H9 (cell line): ENCODE results near the gene KIF22. TPM values are rescaled to one million over a fixed set of nuclear protein-coding genes. Genes with fewer than 3 reads are reported as not detected.

Source experiments
- DNase-seq: peaks from one replicate; pipeline ENCODE4 v3.0.0-alpha.2; 2017
- H2AFZ ChIP-seq: one replicate; pipeline ENCODE4 v1.6.1; 2013; ENCODE audit warnings: mild to moderate bottlenecking, low read length, control low read depth, moderate library complexity
- H2AK5ac ChIP-seq: 2 replicates; pipeline ENCODE4 v1.6.1; 2013; ENCODE audit warnings: low read length, control low read depth, mixed read lengths; ENCODE audit not compliant: insufficient read length
- H2BK120ac ChIP-seq: one replicate; pipeline ENCODE4 v1.6.1; 2013; ENCODE audit warnings: low read depth, mild to moderate bottlenecking, low read length, control low read depth, inconsistent platforms; ENCODE audit not compliant: poor library complexity, severe bottlenecking
- H2BK12ac ChIP-seq: 2 replicates; pipeline ENCODE4 v1.6.1; 2013; ENCODE audit warnings: low read length, control low read depth, mixed read lengths, low read depth; ENCODE audit not compliant: insufficient read length
- H2BK15ac ChIP-seq: 2 replicates; pipeline ENCODE4 v1.6.1; 2013; ENCODE audit warnings: low read depth, low read length, control low read depth
- H2BK20ac ChIP-seq: one replicate; pipeline ENCODE4 v1.6.1; 2013; ENCODE audit warnings: low read depth, mild to moderate bottlenecking, low read length, control low read depth, inconsistent platforms; ENCODE audit not compliant: poor library complexity, severe bottlenecking
- H2BK5ac ChIP-seq: 2 replicates; pipeline ENCODE4 v1.6.1; 2013; ENCODE audit warnings: low read length, control low read depth, mixed read lengths; ENCODE audit not compliant: insufficient read length
- H3K14ac ChIP-seq: 2 replicates; pipeline ENCODE4 v1.6.1; 2013; ENCODE audit warnings: low read length, control low read depth; ENCODE audit not compliant: insufficient read depth
- H3K18ac ChIP-seq: 2 replicates; pipeline ENCODE4 v1.6.1; 2013; ENCODE audit warnings: low read depth, mild to moderate bottlenecking, mixed read lengths, low read length, control low read depth; ENCODE audit not compliant: insufficient read length
- H3K23ac ChIP-seq: 2 replicates; pipeline ENCODE4 v1.6.1; 2013; ENCODE audit warnings: low read length, control low read depth, mixed read lengths, low read depth; ENCODE audit not compliant: insufficient read length
- H3K23me2 ChIP-seq: 2 replicates; pipeline ENCODE4 v1.6.1; 2013; ENCODE audit warnings: low read depth, mild to moderate bottlenecking, mixed read lengths, low read length, control low read depth; ENCODE audit not compliant: insufficient read length, poor library complexity, severe bottlenecking
- H3K27ac ChIP-seq: 2 replicates; pipeline ENCODE4 v1.5.1; 2013; ENCODE audit warnings: low read length, control low read depth, mixed read lengths, low read depth; ENCODE audit not compliant: insufficient read length
- H3K27me3 ChIP-seq: 2 replicates; pipeline ENCODE4 v1.6.1; 2013; ENCODE audit warnings: low read length, control low read depth, inconsistent platforms; ENCODE audit not compliant: insufficient read depth
- H3K4ac ChIP-seq: 2 replicates; pipeline ENCODE4 v1.6.1; 2013; ENCODE audit warnings: low read depth, mild to moderate bottlenecking, control low read depth, inconsistent platforms, low read length, moderate library complexity
- H3K4me1 ChIP-seq: 2 replicates; pipeline ENCODE4 v1.6.1; 2013; ENCODE audit warnings: low read length, control low read depth, inconsistent platforms; ENCODE audit not compliant: insufficient read depth
- H3K4me2 ChIP-seq: 2 replicates; pipeline ENCODE4 v1.6.1; 2013; ENCODE audit warnings: low read length, control low read depth, mixed read lengths; ENCODE audit not compliant: insufficient read length, insufficient read depth
- H3K56ac ChIP-seq: 2 replicates; pipeline ENCODE4 v1.6.1; 2013; ENCODE audit warnings: low read depth, mild to moderate bottlenecking, mixed read lengths, low read length, control low read depth; ENCODE audit not compliant: insufficient read length
- H3K79me1 ChIP-seq: 2 replicates; pipeline ENCODE4 v1.6.1; 2013; ENCODE audit warnings: low read depth, mild to moderate bottlenecking, moderate library complexity, low read length, control low read depth, inconsistent platforms; ENCODE audit not compliant: insufficient read depth, poor library complexity, severe bottlenecking
- H3K79me2 ChIP-seq: 2 replicates; pipeline ENCODE4 v1.6.1; 2013; ENCODE audit warnings: low read length, control low read depth, inconsistent platforms; ENCODE audit not compliant: insufficient read depth
- H3K9ac ChIP-seq: 2 replicates; pipeline ENCODE4 v1.6.1; 2013; ENCODE audit warnings: low read length, control low read depth, mixed read lengths; ENCODE audit not compliant: insufficient read length; ENCODE audit errors: extremely low read depth
- H3K9me3 ChIP-seq: one replicate; pipeline ENCODE4 v1.6.1; 2013; ENCODE audit warnings: low read depth, low read length, inconsistent platforms; ENCODE audit not compliant: control insufficient read depth
- H3T11ph ChIP-seq: one replicate; pipeline ENCODE4 v1.6.1; 2013; ENCODE audit warnings: mild to moderate bottlenecking, low read length, control low read depth, inconsistent platforms
- H4K20me1 ChIP-seq: one replicate; pipeline ENCODE4 v1.6.1; 2013; ENCODE audit not compliant: control insufficient read depth, insufficient read length, insufficient read depth
- H4K5ac ChIP-seq: 2 replicates; pipeline ENCODE4 v1.6.1; 2013; ENCODE audit warnings: low read depth, mild to moderate bottlenecking, mixed read lengths, low read length, control low read depth; ENCODE audit not compliant: insufficient read length
- H4K8ac ChIP-seq: replicated peaks from 2 replicates; pipeline ENCODE4 v1.6.1; 2013; ENCODE audit warnings: low read length, control low read depth, mixed read lengths, low read depth; ENCODE audit not compliant: insufficient read length
- H4K91ac ChIP-seq: 2 replicates; pipeline ENCODE4 v1.6.1; 2013; ENCODE audit warnings: low read depth, mild to moderate bottlenecking, moderate library complexity, mixed read lengths, low read length, control low read depth; ENCODE audit not compliant: insufficient read length
- H3K27ac Mint-ChIP-seq, 3 experiments: 2 replicates in 2 of 3; 3 replicates in 1 of 3; pipeline ENCODE4 v1.8.0; 2020 to 2021; ENCODE audit warnings: mixed read lengths in 3 of 3, mild to moderate bottlenecking in 1 of 3, moderate library complexity in 1 of 3
- H3K27me3 Mint-ChIP-seq: 2 replicates; pipeline ENCODE4 v1.8.0; 2021; ENCODE audit warnings: low read depth, mild to moderate bottlenecking, moderate library complexity, mixed read lengths
- H3K36me3 Mint-ChIP-seq, 3 experiments: 2 replicates in 2 of 3; 3 replicates in 1 of 3; pipeline ENCODE4 v1.8.0; 2020 to 2021; ENCODE audit warnings: low read depth in 3 of 3, mixed read lengths in 3 of 3; ENCODE audit not compliant: insufficient read depth in 1 of 3
- H3K4me1 Mint-ChIP-seq, 2 experiments: 2 replicates each; pipeline ENCODE4 v1.8.0; 2020; ENCODE audit warnings: mixed read lengths in 2 of 2
- H3K4me3 Mint-ChIP-seq, 2 experiments: 2 replicates in 1 of 2; 3 replicates in 1 of 2; pipeline ENCODE4 v1.8.0; 2020 to 2021; ENCODE audit warnings: mild to moderate bottlenecking in 2 of 2, mixed read lengths in 2 of 2, moderate library complexity in 1 of 2
- H3K9me3 Mint-ChIP-seq, 2 experiments: 2 replicates in 1 of 2; 3 replicates in 1 of 2; pipeline ENCODE4 v1.8.0; 2020; ENCODE audit warnings: mild to moderate bottlenecking in 2 of 2, mixed read lengths in 2 of 2, moderate library complexity in 1 of 2
- WGBS: extraction: QIAGEN DNeasy Blood & Tissue Kit; methylation state at CpG from one replicate; pipeline ENCODE4 v1.1.7; 2013; ENCODE audit warnings: missing lambda C conversion rate, low lambda C conversion rate, mixed read lengths; ENCODE audit not compliant: insufficient read length; ENCODE audit errors: extremely low coverage; 5-methylcytosine and 5-hydroxymethylcytosine counted together
- total RNA-seq: library from RNA; stranded (reverse); gene quantifications from 2 replicates; pipeline ENCODE4 v1.2.1, GENCODE V29; 2021
- TF ChIP-seq, protein P1 (sequence below): fragments of 200-600 bp; sonication (generic); conservative IDR thresholded peaks from 3 replicates; pipeline ENCODE4 v1.8.0; 2021; ENCODE audit warnings: antibody characterized with exemption, mild to moderate bottlenecking

KIF22 gene
- total RNA-seq, 1 experiment from 2014 or later, result 151 TPM

DNA sequence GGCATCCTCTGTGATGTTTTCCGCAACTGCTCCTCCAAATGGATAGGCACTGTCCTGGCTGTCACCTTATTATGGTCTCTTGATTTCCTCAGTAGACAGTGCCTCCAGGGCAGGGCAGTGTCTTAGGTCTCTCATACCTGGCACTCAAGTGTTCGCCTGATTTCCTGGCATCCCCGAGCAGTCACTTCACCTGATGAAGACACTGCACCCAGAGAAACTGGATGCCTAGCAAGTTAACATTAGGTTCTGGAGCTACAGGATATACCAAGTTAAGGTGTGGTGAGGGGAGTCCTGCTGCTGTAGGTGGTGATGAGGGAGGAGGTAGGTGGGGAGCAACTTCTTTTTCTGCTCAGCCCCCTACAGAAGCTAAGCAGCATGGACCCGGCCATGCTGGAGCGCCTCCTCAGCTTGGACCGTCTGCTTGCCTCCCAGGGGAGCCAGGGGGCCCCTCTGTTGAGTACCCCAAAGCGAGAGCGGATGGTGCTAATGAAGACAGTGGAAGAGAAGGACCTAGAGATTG is 11.9 kb downstream of the KIF22 start:
- no peak for DNase-seq
- H2AFZ ChIP-seq, result no peak overlapping the region

More for the DNA sequence above, 11.9 kb downstream of the KIF22 start:
- WGBS, result no CpG with 5 or more reads among the region's 8 CpGs
- Histone ChIP-seq H3K23ac (no peak overlapping the region), H3K27me3 (no peaks in the 10 kb centered on the region), H3K9me3 (no peaks in the 10 kb centered on the region), H2BK20ac (no peak overlapping the region), H4K8ac (no peak overlapping the region), H3K18ac (no peak overlapping the region), H3K79me2 (no peaks in the 10 kb centered on the region; the same call in 1 of the 2 replicates), H2BK15ac (no peak overlapping the region), H2BK120ac (no peak overlapping the region), H3K4me1 (no peaks in the 10 kb centered on the region), H3T11ph (no peak overlapping the region), H2AK5ac (no peak overlapping the region), H3K27ac (no peak overlapping the region), H3K56ac (no peak overlapping the region), H3K4ac (no peak overlapping the region), H3K23me2 (peaks cover 6% of the 10 kb centered on the region), H3K14ac (no peak overlapping the region), H4K5ac (no peak overlapping the region), H3K9ac (no peak overlapping the region), H3K79me1 (no peaks in the 10 kb centered on the region), H2BK12ac (no peak overlapping the region), H4K20me1 (no peaks in the 10 kb centered on the region), H4K91ac (no peak overlapping the region), H2BK5ac (no peak overlapping the region), H3K4me2 (no peak overlapping the region)
- Mint-ChIP-seq H3K27me3 (peaks cover 1% of the 10 kb centered on the region), H3K9me3 (no peaks in the 10 kb centered on the region), H3K36me3 (peaks cover 40 to 72% (median 60%) of the 10 kb centered on the region in 3 experiments), H3K4me3 (no peak overlapping the region; a peak in 1 of 5 replicates), H3K27ac (peak overlapping the region; percentile 70 to 92 (median 74); a peak in 3 of 7 replicates), H3K4me1 (peaks cover 22 to 30% of the 10 kb centered on the region in 2 experiments)
- TF ChIP-seq, protein P1, sequence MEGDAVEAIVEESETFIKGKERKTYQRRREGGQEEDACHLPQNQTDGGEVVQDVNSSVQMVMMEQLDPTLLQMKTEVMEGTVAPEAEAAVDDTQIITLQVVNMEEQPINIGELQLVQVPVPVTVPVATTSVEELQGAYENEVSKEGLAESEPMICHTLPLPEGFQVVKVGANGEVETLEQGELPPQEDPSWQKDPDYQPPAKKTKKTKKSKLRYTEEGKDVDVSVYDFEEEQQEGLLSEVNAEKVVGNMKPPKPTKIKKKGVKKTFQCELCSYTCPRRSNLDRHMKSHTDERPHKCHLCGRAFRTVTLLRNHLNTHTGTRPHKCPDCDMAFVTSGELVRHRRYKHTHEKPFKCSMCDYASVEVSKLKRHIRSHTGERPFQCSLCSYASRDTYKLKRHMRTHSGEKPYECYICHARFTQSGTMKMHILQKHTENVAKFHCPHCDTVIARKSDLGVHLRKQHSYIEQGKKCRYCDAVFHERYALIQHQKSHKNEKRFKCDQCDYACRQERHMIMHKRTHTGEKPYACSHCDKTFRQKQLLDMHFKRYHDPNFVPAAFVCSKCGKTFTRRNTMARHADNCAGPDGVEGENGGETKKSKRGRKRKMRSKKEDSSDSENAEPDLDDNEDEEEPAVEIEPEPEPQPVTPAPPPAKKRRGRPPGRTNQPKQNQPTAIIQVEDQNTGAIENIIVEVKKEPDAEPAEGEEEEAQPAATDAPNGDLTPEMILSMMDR, result no peak
